ENCODE data around the gene CRHR1. TPM values are rescaled to one million over a fixed set of nuclear protein-coding genes. Genes with fewer than 3 reads are reported as not detected.

Gene CRHR1
- total RNA-seq, 1 experiment from 2014 or later: 1.6 TPM

DNA sequence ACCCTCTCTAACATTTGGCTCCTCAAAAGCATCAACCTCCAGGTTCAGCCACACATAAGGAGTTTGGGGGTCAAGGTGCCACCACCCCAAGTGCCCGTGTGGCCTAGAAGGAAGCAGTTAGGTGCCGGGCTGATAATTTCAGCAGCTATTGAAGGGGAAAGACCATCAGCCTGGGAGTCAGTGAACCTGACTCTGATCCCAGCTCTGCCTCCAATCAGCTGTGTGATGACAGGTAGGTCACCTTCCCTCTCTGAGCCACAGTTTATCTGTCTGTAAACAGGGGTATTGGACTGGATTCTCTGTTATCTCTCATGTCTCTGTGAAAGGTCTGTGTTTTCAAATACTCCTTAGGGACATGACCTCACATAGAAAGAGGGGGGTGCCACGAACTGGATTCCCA, 3.9 kb downstream of the CRHR1 start (continued):
- TF ChIP-seq, protein P1, sequence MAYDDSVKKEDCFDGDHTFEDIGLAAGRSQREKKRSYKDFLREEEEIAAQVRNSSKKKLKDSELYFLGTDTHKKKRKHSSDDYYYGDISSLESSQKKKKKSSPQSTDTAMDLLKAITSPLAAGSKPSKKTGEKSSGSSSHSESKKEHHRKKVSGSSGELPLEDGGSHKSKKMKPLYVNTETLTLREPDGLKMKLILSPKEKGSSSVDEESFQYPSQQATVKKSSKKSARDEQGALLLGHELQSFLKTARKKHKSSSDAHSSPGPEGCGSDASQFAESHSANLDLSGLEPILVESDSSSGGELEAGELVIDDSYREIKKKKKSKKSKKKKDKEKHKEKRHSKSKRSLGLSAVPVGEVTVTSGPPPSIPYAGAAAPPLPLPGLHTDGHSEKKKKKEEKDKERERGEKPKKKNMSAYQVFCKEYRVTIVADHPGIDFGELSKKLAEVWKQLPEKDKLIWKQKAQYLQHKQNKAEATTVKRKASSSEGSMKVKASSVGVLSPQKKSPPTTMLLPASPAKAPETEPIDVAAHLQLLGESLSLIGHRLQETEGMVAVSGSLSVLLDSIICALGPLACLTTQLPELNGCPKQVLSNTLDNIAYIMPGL (CRISPR knock-in tag; IDR thresholded peaks at IDR 0.05): no peak
- TF ChIP-seq NR1H2 (CRISPR knock-in tag; IDR thresholded peaks at IDR 0.05): no peak
- TF ChIP-seq AFF4 (CRISPR knock-in tag; IDR thresholded peaks at IDR 0.05; ENCODE audit: borderline replicate concordance): no peak
- no peak for TF ChIP-seq SMAD3 (CRISPR knock-in tag; IDR thresholded peaks at IDR 0.05; ENCODE audit: borderline replicate concordance)
- TF ChIP-seq ZNF121 (CRISPR knock-in tag; IDR thresholded peaks at IDR 0.05): no peak
- no peak for TF ChIP-seq PRDM15 (CRISPR knock-in tag; IDR thresholded peaks at IDR 0.05)
- TF ChIP-seq ZNF263 (CRISPR knock-in tag; IDR thresholded peaks at IDR 0.05; ENCODE audit: low read depth): no peak

DNA sequence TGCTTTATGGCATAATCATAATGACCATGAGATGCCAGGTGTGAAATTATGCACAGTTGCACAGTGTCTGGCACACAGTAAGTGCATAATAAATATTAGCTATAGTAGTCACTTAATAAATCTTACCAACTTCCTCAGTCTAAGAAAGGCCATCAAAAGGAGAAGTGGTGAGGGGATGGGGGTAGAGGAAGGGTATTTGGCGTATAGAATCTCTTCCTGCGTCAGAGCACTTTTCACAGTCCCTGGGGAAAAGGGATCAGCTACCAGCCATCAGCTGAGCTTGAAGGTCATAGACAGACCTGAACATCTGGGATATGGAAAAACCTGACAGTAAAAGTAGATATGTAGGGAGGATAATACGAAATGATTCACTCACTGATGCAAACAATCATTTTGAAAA, 5.8 kb downstream of the CRHR1 start:
- DNase-seq (ENCODE audit: low spot score) (no peak), ATAC-seq (no peak)
- TF ChIP-seq ZNF317 (CRISPR knock-in tag; IDR thresholded peaks at IDR 0.05; ENCODE audit: borderline replicate concordance, low read depth): no peak
- TF ChIP-seq TP53 (CRISPR knock-in tag; IDR thresholded peaks at IDR 0.05): no peak
- no peak for TF ChIP-seq ZNF396 (CRISPR knock-in tag; IDR thresholded peaks at IDR 0.05; ENCODE audit: borderline replicate concordance)
- TF ChIP-seq, protein P2, sequence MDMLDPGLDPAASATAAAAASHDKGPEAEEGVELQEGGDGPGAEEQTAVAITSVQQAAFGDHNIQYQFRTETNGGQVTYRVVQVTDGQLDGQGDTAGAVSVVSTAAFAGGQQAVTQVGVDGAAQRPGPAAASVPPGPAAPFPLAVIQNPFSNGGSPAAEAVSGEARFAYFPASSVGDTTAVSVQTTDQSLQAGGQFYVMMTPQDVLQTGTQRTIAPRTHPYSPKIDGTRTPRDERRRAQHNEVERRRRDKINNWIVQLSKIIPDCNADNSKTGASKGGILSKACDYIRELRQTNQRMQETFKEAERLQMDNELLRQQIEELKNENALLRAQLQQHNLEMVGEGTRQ (CRISPR knock-in tag; IDR thresholded peaks at IDR 0.05): no peak
- no peak for TF ChIP-seq E2F4 (CRISPR knock-in tag; IDR thresholded peaks at IDR 0.05; ENCODE audit: borderline replicate concordance, low read depth)
- no peak for TF ChIP-seq E2F5 (CRISPR knock-in tag; IDR thresholded peaks at IDR 0.05)
- no peak for TF ChIP-seq NR3C1 (CRISPR knock-in tag; conservative IDR thresholded peaks at IDR 0.05; ENCODE audit: low read depth)
- TF ChIP-seq, protein P3, sequence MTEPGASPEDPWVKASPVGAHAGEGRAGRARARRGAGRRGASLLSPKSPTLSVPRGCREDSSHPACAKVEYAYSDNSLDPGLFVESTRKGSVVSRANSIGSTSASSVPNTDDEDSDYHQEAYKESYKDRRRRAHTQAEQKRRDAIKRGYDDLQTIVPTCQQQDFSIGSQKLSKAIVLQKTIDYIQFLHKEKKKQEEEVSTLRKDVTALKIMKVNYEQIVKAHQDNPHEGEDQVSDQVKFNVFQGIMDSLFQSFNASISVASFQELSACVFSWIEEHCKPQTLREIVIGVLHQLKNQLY (CRISPR knock-in tag; IDR thresholded peaks at IDR 0.05): no peak
- no peaks in the 10 kb centered on the region for H3K36me3 Mint-ChIP-seq
- H3K27me3 Mint-ChIP-seq (ENCODE audit: low read depth): peaks cover 45% of the 10 kb centered on the region
- POLR2A ChIA-PET: no interaction called here
- CTCF ChIA-PET: interaction anchor here (0.7 to 1.5 kb wide), 2 partner anchors 24 to 139 kb away, joined by 3 to 8 read pairs; no protein-coding TSS in a partner anchor
- H3K4me3 Mint-ChIP-seq: no peak overlapping the region
- no peaks in the 10 kb centered on the region for H3K9me3 Mint-ChIP-seq
- H3K4me1 Mint-ChIP-seq: peaks cover 43% of the 10 kb centered on the region
- no peak overlapping the region for H3K27ac Mint-ChIP-seq
